ENCODE data around the gene TMOD1. TPM values are rescaled to one million over a fixed set of nuclear protein-coding genes. Genes with fewer than 3 reads are reported as not detected.
A peak's percentile ranks its signal among the peaks of the same experiment; 100 is the strongest.

The TMOD1 gene
- total RNA-seq, 1 donor from 2014 or later: 0.26 TPM

DNA sequence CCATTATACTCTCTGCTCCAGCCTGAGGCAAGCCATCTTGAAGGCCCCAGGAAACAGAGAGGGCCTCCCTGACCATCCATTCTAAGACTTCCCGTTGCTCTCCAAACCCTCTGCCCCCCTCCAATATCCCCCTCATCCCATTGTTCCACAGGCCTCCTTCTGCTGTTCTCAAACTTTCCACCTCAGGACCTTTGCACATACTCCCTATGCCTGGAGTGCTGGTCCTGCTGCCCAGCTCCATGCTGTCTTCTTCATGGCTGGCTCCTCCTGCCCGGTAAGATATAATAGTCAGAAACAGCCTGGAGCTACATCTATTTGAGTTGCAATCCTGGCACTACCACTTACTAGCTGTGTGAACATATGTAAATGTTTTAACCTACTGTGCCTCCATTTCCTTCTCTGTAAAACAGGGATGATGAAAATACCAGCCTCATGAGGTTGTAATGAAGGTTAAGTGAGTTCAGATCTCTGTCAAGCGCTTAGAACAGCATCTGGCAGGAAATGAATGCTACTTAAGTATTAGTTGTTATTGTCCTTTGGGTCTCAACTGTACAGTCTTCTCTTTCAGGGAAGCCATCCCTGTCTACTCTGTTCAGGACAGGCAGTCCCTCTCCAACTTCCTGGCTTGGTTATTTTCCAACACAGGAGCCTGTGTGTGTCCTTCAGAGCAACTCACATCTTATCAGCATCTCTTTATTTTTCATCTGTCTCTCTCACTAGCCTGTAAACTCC is 45.8 kb downstream of the TMOD1 start:
- no peak for DNase-seq (ENCODE audit: low read depth, low spot score)

DNA sequence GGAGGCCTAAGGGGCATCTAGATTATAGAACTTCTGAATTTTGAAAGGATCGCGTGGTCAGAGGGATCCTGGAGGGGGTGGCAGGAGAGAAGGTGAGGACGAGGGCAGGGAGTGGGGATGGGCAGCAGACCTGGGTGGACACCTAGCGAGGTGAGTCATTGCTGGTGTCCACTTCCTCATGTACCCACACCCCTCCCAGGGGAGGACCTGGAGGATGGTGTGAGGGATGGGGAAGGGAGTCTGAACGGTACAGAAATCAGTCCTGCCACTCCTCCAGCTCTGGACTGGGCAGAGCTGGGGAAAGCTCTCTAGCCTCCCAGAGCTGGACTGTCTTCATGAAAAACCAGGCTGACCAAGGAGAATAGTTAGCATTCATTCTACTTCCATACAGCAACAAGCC is 46.9 kb downstream of the TMOD1 start:
- DNase-seq (ENCODE audit: low read depth, low spot score): no peak

DNA sequence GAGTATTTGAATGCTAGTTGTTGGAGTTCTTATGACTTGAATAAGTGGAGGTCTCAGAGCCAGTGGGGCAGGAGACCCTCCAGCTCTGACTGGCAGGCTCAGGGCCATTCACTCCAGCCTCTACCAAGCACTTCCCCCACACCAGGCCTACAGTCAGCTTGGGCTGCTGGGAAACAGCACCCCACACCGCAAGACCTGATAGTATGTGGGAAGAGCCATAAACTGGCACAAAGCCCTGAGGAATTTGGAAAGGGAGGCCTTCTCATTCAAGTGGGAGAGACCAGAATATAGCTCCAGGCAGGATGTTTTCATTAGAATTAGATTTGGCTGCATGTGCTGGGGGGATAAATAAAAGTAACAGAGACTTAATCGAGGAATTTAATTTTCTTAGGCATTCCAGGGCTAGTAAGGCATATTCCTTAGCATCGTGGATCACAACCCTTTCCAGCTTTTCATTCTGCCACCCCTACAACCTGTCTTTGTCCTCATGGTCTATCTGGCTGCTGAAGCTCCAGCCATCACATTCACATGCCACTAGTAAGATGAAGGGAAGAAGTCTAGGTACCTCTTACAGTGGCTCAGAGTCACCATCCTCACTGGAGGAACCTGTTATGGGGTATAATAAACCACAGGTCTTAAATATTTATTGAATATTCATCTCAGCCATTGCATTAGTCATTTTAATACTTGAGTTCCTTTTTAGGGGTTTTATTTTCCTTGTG is 47.5 kb downstream of the TMOD1 start:
- no peak for DNase-seq (ENCODE audit: low read depth, low spot score)

DNA sequence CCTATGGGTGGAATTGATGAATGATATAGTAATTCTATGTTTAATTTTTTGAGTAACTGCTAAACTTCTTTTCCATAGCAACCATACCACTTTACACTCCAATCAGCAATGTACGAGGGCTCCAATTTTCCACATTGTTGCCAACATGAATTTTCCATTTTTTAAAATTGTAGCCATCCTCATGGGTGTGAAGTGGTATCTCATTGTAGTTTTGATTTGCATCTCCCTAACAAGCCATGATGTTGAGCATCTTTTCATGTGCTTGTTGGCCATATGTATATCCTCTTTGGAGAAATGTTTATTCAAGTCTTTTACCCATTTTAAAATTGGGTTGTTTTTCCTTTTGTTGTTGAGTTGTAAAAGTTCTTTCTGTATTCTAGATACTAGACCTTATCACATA is 48.9 kb downstream of the TMOD1 start:
- DNase-seq (ENCODE audit: low read depth, low spot score): no peak

DNA sequence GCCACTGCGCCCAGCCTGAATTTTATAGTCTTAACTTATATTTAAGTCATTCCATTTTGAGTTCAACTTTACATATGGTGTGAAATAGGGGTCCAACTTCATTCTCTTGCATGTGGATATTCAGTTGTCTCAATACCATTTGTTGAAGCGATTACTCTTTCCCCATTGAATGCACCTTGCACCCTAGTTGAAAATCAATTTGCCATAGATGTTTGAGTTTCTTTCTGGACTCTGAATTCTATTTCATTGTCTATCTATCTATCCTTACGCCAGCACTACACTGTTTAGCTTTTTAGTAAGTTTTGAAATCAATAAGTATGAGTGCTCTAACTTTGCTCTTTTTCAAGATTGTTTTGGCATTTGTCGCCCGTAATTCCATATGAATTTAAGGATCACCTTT is 49.8 kb downstream of the TMOD1 start:
- DNase-seq (ENCODE audit: low read depth, low spot score): no peak

DNA sequence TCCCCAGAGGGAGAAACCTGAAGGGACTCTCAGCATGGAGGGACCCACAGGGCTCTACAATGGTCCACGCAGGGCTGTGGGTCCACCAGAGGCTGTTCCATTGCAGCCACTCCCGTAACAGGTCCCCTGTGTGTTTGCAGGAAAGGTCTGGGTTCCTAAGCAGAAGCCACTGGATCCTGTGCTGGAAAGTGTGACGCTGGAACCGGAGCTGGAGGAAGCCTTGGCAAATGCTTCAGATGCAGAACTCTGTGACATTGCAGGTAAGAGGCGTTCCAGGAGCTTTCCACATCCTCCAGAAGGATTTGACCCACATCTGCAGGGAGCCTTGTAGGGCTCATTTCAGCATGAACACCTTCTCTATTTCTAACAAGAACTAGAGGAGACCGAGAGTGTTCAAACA is 51.7 kb downstream of the TMOD1 start:
- DNase-seq (ENCODE audit: low read depth, low spot score): no peak

DNA sequence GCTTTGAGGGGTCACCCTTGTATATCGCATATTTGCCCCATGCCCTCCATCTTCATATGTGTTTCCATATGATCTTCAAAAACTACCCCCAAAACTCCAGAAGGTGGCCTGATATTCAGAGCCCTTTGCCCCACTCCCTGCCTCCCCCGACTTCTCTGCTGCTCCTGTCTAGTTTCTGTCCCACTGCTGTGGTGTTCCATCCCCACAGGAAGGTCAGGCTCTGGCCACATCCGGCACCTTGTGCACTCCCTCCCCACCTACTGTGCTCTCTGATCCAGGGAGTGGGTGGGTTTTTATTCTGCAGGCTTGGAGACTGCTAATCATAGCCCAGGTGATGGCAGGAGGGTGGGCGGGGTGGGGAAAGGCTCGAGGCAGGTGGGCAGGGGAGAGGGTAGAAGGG is 52.4 kb downstream of the TMOD1 start:
- no peak for DNase-seq (ENCODE audit: low read depth, low spot score)

DNA sequence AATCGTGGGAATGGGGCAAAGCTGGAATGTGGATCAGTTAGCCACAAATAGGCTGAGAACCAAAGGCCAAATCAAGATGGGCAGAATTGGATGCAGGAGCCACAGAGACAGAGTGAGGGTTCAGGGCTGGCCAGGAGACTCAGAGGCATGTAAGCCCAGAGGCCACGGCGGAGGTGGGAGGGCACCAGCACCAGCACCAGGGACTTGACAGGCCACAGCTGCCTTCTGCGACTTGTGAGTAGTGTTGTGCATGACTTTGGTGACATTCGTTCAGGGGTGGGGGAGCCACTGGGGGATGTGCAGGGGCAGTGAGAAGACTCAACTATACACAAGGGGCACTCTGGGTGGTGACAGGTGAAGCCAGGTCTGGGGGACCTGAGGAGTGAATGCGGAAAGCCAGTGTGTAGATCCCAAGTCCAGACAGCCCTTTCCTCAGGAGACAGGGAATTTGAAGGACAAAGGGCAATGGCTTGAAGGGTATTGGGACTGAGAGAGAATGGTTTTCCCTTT is 53.2 kb downstream of the TMOD1 start:
- no peak for DNase-seq (ENCODE audit: low read depth, low spot score)

DNA sequence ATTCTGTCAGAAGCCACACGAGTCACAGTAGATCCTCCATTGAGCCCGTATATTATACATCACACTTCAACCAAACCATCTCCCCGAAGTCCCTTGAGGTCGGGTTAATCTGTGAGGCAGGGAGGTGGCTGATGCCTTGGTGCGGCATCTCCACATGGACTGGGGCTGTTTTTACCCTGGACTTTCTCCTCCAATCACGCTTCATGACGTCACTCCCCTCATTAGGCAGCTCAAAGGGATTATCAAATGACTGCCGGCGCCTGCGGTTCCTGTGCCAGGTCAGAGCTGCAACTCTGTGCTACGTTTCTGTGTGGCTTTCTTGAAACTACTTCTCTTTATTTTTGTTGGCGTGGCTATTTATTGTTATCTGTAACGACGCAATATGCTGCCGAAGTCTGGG is 53.7 kb downstream of the TMOD1 start:
- no peak for DNase-seq (ENCODE audit: low read depth, low spot score)

DNA sequence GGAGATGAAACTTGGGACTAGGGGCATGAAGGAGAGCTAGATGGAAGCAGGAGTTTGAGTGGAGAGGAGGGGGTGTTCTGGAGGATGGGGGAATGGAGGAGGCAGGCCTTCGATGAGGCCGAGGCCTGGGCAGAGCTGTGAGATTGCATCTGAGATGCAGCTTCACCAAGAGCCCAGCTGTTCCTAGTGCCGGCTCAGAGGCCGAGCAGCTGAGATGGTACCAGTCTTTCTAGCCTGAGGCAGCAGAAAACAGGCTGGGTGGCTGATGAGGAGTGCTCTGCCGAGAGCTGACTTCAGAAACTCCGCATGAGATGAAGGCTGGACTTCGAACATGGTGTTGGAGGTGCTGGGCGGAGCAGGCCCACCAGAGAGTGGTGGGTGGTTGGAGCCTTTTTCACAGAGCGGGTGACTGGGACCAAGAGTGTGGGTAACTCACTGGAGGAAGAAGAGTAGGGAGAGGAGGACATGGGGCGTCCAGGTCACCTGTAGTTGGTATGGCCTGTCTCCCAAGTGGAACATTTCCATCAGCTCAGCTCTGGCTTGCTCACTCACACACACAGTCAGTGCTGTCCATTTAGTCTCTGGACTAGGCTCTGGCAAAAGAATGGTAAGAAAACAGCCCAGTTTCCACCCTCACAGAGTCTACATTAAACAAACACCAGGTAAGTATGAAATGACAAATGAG is 54.7 kb downstream of the TMOD1 start:
- DNase-seq (ENCODE audit: low read depth, low spot score): no peak

DNA sequence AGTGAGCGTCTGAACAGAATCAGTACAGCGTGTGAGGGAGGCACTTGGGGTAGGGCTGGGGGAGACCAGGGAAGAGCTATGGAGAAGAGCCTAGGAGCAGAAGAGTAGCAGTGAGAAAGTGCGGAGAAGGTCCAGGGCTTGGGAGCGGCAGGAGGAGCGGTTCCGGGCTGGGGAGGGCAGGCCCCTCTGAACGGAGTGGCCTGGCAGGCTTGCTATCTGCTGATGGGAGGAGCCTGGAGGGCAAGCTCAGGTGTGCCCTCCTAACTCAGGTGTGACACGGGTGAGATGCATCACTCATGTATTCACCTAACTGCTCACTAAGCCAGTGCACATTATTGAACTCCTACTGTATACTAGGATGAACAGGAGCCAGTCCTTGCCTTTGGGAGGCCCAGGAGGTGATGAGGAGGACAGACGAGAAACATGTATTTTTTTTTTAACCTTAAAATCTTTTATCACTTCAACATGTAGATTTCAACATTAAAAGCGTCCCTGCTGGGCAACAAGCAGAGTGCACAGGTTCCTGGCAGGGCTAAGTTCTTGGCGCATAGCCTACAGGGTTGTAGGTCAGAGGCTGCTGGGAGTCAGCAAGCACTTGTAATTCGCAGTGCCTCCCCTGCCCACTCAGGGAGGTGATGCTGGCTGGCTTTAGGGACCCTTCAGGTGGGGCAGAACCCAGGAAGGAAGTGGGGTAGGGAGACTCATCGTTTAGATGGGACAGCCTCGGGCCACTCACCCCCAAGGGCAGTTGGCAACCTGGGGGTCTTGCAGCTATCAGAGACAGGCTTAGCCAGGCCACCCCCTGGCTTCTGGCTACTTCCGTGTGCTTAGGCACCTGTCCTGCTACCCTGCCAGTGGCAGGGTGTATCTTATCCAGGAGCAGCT is 55.5 kb downstream of the TMOD1 start:
- no peak for DNase-seq (ENCODE audit: low read depth, low spot score)

DNA sequence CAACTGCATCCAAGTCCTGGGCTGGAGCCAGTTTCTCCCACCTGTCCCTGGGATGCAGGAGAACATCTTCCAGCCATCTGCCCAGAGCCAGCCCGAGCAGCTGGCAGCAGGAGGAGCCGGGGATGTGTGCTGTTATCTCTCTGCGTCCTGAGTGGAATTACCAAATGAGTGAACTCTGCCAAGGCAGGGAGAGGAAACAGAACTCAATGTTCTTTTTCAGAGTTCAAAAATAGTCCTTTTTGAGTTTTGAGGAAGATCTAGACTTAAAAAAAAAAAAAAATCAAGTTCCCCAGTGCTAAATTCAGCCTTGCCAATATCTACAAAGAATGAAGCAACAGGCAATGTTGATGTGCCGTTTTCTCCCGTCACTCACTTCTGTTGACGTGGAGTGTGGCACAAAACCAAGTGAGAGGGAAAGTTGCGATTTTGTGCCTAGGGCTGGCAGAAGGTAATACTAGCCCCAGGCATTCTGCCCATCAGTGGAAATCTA is 56.2 kb downstream of the TMOD1 start:
- DNase-seq (ENCODE audit: low read depth, low spot score): no peak

DNA sequence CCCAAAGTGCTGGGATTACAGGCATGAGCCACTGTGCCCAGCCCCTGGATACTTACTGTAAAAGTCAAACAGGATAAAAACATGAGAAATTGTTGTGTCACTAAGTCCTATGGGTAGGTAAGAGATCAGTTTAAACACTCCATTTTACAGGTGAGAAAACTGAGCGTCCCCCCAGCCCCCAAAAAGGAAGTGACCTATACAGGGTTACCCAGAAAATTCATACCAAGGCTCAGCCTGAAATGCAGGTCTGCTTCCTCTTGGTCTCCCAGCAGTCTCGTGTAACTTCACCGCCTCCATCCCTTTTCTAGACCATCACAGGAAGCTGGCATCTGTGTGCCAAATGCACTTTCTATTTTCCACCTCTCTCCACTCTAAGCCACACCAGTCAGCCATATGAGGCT is 57.2 kb downstream of the TMOD1 start:
- no peak for DNase-seq (ENCODE audit: low read depth, low spot score)

DNA sequence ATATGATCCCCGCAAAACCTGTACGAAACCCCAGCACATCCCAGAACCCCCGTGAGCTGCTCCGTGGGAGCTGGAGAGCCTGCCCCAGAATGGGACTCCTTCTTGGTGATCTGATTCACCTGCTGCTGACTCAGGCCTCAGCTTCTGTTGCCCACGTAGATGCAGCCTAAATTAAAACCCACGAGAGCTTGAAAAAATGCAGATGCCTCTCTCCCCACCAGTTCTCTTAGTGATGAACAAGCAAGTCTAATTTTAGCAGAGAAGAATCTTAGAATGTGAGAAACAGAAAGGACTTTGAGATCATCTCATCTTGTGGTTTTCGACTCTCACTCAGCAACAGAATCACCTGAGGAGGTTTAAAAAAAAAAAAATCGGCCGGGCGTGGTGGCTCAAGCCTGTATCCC is 57.6 kb downstream of the TMOD1 start:
- DNase-seq (ENCODE audit: low read depth, low spot score): no peak

DNA sequence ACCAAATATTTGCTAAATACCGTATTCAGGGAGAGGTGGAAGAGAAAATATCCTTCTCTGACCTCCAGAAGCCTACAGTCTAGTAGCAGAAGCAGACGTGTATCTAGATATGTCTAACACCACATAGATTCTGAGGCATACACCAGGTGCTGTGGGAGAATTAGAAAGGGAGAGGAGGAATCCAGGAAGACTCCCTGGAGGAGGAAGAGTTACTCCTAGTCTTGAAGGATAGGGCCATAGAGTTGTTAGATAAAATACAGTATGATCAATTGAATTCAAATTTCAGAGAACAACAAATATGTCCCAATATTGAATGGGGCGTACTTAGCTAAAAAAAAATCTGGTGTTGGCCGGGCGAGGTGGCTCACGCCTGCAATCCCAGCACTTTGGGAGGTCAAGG is 58.7 kb downstream of the TMOD1 start:
- DNase-seq (ENCODE audit: low read depth, low spot score): no peak

DNA sequence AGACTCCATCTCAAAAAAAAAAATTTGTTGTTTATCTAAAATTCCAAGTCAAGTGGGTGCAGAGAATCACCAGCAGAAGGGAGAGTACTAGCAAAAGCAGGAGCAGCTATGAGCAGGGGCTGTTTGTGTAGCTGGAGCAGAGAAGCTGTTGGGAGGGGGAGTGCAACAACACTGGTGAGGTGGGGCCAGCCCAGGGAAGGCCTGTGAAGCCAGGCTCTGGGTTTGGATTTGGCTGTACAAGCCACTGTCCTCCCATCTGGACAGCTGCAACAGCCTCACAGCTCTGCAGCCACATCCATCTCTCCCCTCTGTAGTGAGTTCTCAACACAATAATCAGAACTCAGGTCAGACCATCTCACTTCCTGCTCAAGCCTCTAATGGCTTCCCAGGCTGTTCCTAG is 59.4 kb downstream of the TMOD1 start:
- DNase-seq (ENCODE audit: low read depth, low spot score): no peak

DNA sequence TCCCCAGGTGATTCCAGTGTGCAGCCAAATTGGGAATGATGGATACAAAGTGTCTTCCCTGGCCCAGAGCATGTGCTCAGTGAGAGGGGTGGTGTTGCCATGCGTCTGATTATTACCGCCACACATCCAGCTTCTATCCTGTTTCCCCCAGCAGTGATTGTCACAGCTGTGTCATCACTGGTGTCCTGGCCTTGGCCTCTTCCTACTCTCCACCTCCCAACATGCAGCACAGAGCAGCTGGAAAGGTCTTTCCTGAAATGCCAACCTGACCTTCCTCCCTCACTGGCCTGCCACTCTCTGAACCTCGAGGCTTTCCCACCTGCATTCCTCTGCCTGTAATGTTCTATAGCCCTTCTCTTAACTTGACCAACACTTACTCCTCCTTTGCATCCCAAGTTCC is 60.0 kb downstream of the TMOD1 start:
- DNase-seq (ENCODE audit: low read depth, low spot score): no peak

DNA sequence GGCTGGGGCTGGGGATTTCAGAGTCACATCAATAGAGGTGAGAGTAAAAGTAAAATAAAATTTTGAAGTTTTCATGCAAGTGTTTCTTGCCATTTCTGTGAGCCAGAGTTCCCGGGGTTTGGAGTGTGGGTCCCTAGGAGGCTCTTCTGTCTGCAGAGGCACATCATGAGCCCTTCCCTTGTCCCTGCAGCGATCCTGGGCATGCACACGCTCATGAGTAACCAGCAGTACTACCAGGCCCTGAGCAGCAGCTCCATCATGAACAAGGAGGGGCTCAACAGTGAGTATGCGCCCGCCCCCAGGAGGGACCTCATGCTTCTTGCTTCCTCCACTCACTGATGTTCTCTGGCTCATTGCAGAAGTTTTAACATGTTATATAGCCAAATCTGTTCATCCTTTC is 61.1 kb downstream of the TMOD1 start:
- no peak for DNase-seq (ENCODE audit: low read depth, low spot score)

DNA sequence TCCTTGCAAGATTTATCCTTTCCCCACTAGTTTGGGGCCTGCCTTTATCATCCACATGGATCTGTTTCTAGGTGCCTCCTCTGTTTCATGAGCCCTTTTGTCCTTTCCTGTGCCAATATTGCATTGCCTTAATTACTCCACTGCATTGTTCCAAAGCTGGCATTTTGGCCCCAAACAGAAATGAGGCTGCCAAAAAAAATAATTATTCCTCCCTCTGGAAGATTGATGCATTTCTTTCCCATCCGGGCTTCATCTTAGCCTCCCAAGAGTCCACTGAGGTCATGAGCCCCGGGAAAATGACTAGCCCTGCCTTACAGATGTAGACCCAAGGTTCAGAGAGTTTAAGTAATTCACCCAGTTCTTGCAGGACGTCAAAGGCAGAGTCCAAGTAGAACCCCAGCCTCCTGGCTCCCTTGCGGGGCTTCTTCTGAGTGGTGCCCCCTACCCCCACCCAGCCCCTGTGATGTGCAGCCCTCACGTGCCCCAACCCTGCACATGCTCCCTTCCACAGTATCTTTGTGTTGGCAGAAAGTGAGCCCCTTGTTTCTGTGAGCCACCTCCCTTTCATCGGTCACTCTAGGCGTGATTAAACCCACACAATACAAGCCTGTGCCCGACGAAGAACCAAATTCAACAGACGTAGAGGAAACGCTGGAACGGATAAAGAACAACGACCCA is 62.1 kb downstream of the TMOD1 start:
- DNase-seq (ENCODE audit: low read depth, low spot score): peak; percentile 26

DNA sequence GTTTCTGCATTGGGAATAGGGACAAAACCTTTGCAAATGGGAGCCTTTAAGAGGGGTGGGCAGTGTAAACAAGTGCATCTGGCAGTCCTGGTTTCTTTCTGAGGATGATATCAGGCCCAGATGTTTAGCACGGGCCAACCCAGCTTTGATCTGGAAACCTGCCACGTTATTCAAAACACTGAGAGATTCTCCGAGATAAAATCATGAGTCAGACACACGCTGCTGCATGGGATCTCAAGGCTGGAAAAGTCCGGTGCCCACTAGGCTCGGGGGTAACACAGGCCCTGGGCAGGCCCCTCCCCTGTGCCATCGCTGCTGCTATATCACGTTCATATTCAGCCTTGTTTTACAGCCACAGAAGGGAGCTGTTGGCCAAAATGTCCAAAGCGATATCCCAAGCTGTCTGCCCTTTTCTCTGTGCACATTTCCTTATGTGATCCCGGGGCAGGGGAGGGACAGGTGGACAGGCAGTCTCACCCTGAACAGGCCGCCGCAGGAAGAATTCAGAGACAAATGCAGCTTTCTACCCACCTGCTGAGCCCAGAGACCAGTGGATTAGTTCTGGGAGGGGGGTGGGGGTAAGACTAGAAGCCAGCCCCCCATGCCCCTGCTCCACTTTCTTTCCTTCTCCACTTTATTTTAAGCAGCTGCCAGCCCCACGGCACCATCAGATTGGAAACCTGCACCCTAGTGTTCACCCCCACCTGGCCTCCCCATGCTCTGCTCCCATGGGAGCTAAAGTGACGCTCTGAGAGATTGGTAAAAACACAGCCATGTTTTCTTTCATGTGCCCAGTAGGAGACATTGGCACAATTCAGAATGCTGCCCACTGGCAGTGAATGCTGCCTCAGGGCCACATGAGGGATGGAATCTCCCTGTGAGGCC is 63.1 kb downstream of the TMOD1 start:
- peak; percentile 43 for DNase-seq (ENCODE audit: low read depth, low spot score)
